ENCODE data around the gene ANTXR1. TPM values are rescaled to one million over a fixed set of nuclear protein-coding genes. Genes with fewer than 3 reads are reported as not detected.

The ANTXR1 gene
- total and polyA plus RNA-seq, 2 donors from 2014 or later = 7.0 to 42.6 TPM

GRCh38 chr2:69241664-69242514, 228.9 kb downstream of the ANTXR1 start:
- Histone ChIP-seq H3K9ac (ENCODE audit: low read length in 3 of 3) (no peak overlapping the region), H3K27me3 (ENCODE audit: control insufficient read depth, insufficient read depth, low read length) (no peaks in the 10 kb centered on the region), H3K9me3 (ENCODE audit: control insufficient read depth in 2 of 3, insufficient read depth in 1 of 3, low read length in 3 of 3) (no peaks in the 10 kb centered on the region), H3K4me1 (ENCODE audit: control insufficient read depth in 2 of 3, insufficient read depth in 2 of 3, low read depth in 1 of 3, low read length in 3 of 3) (no peaks in the 10 kb centered on the region), H3K36me3 (ENCODE audit: control insufficient read depth in 2 of 3, insufficient read depth in 3 of 3, low read length in 3 of 3) (peaks cover 0 to 3% (median 0%) of the 10 kb centered on the region in 3 donors), H3K4me3 (ENCODE audit: low read length in 3 of 3) (no peak overlapping the region), H3K27ac (ENCODE audit: low read depth in 2 of 2, low read length in 2 of 2) (no peak overlapping the region)
- no peak for FAIRE-seq
- TF ChIP-seq, protein P1, sequence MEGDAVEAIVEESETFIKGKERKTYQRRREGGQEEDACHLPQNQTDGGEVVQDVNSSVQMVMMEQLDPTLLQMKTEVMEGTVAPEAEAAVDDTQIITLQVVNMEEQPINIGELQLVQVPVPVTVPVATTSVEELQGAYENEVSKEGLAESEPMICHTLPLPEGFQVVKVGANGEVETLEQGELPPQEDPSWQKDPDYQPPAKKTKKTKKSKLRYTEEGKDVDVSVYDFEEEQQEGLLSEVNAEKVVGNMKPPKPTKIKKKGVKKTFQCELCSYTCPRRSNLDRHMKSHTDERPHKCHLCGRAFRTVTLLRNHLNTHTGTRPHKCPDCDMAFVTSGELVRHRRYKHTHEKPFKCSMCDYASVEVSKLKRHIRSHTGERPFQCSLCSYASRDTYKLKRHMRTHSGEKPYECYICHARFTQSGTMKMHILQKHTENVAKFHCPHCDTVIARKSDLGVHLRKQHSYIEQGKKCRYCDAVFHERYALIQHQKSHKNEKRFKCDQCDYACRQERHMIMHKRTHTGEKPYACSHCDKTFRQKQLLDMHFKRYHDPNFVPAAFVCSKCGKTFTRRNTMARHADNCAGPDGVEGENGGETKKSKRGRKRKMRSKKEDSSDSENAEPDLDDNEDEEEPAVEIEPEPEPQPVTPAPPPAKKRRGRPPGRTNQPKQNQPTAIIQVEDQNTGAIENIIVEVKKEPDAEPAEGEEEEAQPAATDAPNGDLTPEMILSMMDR (IDR thresholded peaks at IDR 0.05; ENCODE audit: borderline replicate concordance, extremely low read depth, insufficient read depth) = no peak
- DNase-seq = no peak
- intact Hi-C loops (cut with DNase I) = no loop called here

- no peak overlapping the region for H3K9ac ChIP-seq (ENCODE audit: low read length in 3 of 3)
- DNase-seq (peak in 4 of 5 donors; percentile 42 to 89 (median 77)), FAIRE-seq (no peak)
These were observed 229.7 kb downstream of the ANTXR1 start for GRCh38 chr2:69242651-69243051.

DNA sequence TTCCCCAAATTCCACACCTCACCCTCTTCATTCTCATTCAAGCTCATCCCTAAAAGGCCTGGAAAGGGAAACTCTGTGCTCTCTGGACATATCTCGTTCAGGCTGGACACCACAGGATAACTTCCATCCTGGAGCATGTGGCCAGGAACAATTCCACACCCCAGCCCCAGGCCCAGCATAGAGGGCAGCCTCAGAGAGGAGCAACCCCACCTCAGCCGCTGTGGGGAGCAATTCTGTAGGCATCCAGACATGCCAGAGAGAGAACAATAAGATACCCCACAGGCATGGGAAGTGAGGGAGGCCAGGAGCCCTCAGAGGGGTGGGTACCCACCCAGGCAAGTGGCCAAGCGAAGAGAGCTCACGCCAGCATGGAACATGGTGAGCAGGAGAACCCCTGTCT, 230.7 kb downstream of the ANTXR1 start:
- Histone ChIP-seq H3K9ac (ENCODE audit: low read length in 3 of 3) (no peak overlapping the region), H3K36me3 (ENCODE audit: control insufficient read depth in 2 of 3, insufficient read depth in 3 of 3, low read length in 3 of 3) (peaks cover 0 to 3% (median 0%) of the 10 kb centered on the region in 3 donors), H3K27me3 (ENCODE audit: control insufficient read depth, insufficient read depth, low read length) (no peaks in the 10 kb centered on the region), H3K4me3 (ENCODE audit: low read length in 3 of 3) (no peak overlapping the region), H3K9me3 (ENCODE audit: control insufficient read depth in 2 of 3, insufficient read depth in 1 of 3, low read length in 3 of 3) (no peaks in the 10 kb centered on the region), H3K4me1 (ENCODE audit: control insufficient read depth in 2 of 3, insufficient read depth in 2 of 3, low read depth in 1 of 3, low read length in 3 of 3) (no peaks in the 10 kb centered on the region), H3K27ac (ENCODE audit: low read depth in 2 of 2, low read length in 2 of 2) (no peak overlapping the region)
- TF ChIP-seq, protein P1 (IDR thresholded peaks at IDR 0.05; ENCODE audit: borderline replicate concordance, extremely low read depth, insufficient read depth) = no peak
- no peak for DNase-seq
- intact Hi-C loops (cut with DNase I) = no loop called here
- FAIRE-seq = no peak

More at GRCh38 chr2:69242651-69243051, 229.7 kb downstream of the ANTXR1 start:
- intact Hi-C loops (cut with DNase I) = no loop called here
- TF ChIP-seq, protein P1 (IDR thresholded peaks at IDR 0.05; ENCODE audit: borderline replicate concordance, extremely low read depth, insufficient read depth) = no peak
- Histone ChIP-seq H3K36me3 (ENCODE audit: control insufficient read depth in 2 of 3, insufficient read depth in 3 of 3, low read length in 3 of 3) (peaks cover 0 to 3% (median 0%) of the 10 kb centered on the region in 3 donors), H3K4me1 (ENCODE audit: control insufficient read depth in 2 of 3, insufficient read depth in 2 of 3, low read depth in 1 of 3, low read length in 3 of 3) (no peaks in the 10 kb centered on the region), H3K27ac (ENCODE audit: low read depth in 2 of 2, low read length in 2 of 2) (no peak overlapping the region), H3K9me3 (ENCODE audit: control insufficient read depth in 2 of 3, insufficient read depth in 1 of 3, low read length in 3 of 3) (no peaks in the 10 kb centered on the region), H3K4me3 (ENCODE audit: low read length in 3 of 3) (no peak overlapping the region), H3K27me3 (ENCODE audit: control insufficient read depth, insufficient read depth, low read length) (no peaks in the 10 kb centered on the region)
